Measurements from ENCODE around the gene ZCCHC4.

DNA sequence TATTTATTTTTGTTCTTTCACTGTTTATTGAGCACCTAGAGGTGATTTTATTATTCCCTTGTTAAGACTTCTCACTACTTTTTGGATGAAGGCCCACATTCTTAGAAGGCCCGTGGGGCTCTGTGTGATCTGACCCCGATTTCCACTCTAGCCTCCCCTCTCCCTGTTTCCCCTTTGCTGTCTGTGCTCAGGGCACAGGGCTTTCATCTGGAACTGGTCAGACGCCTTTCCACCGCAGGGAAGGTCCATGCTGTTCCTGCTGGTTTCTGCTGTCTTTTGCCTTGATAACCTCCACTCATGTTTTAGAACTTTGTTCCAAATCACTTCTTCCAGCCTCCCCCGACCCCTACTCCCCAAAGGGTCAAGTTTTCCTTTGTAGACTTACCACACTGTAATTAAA is 33.2 kb downstream of the ZCCHC4 start:
- TF ChIP-seq, protein P1, sequence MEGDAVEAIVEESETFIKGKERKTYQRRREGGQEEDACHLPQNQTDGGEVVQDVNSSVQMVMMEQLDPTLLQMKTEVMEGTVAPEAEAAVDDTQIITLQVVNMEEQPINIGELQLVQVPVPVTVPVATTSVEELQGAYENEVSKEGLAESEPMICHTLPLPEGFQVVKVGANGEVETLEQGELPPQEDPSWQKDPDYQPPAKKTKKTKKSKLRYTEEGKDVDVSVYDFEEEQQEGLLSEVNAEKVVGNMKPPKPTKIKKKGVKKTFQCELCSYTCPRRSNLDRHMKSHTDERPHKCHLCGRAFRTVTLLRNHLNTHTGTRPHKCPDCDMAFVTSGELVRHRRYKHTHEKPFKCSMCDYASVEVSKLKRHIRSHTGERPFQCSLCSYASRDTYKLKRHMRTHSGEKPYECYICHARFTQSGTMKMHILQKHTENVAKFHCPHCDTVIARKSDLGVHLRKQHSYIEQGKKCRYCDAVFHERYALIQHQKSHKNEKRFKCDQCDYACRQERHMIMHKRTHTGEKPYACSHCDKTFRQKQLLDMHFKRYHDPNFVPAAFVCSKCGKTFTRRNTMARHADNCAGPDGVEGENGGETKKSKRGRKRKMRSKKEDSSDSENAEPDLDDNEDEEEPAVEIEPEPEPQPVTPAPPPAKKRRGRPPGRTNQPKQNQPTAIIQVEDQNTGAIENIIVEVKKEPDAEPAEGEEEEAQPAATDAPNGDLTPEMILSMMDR (conservative IDR thresholded peaks at IDR 0.05 in 1 of 2, IDR thresholded peaks at IDR 0.05 in 1 of 2; ENCODE audit: extremely low read depth in 1 of 2, insufficient read depth in 1 of 2, low read depth in 1 of 2, low read length in 2 of 2): no peak
- no peak for TF ChIP-seq EZH2 (IDR thresholded peaks at IDR 0.05; ENCODE audit: borderline replicate concordance, low read length)
